Measurements from ENCODE around the gene NVL.
"Not testable (repeated sequence)": the region's sequence is repeated elsewhere in the genome, so short reads cannot be mapped to it uniquely, and the experiment has no call there.

The NVL gene

GRCh38 chr1:224338150-224338838, 8.3 kb upstream of the NVL start:
- DNase-seq (ENCODE audit: low spot score), result no peak
- no peak for FAIRE-seq

- DNase-seq (ENCODE audit: low spot score) (peak; percentile 76), FAIRE-seq (no peak)
These were observed 4.2 kb upstream of the NVL start for GRCh38 chr1:224333939-224334786.

DNA sequence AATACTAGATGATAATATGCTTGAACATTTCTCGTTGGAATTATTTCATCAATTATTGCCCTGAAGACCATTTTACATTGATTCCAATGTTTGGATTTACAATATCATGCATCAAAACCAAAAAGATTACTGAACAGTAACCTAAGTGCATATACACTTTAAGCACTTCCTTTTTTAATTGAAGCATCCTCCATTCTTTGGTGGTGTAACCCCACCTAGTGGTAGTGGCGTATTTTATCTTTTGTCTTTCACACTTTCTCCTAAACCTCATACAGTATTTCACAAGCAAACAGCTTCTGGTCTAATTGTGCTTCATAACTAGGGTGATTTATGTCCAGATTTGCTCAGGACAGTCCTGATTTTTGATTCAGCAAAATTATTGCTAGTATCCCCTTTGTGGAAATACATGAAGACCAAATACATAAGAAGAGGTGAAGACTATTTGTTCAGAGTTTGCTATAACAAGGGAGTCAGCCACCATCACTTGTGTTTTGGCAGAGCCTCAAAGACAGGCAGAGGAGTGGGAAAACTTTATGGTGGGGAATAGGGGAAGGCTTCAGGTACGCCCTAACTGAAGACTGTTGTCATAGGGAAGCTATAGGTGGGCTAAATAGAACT, 3.4 kb upstream of the NVL start:
- peak; percentile 85 for FAIRE-seq
- peak; percentile 51 for DNase-seq (ENCODE audit: low spot score)

GRCh38 chr1:224331824-224332223, 1.9 kb upstream of the NVL start:
- DNase-seq (ENCODE audit: low spot score) (no peak), FAIRE-seq (no peak)

DNA sequence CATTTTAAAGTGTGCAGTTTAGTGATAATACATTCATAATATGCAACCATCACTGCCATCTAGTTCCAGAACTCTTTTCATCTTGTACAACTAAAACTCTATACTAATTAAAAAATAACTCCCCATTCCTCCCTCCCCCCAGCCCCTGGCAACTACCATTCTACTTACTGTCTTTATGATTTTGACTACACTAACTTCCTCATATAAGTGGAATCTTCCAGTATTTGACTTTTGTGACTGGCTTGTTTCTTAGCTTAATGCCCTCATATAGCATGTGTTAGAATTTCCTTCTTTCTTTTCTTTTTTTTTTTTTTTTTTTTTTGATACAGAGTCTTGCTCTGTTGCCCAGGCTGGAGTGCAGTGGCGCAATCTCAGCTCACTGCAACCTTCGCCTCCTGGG, 1.4 kb upstream of the NVL start:
- no peak for FAIRE-seq
- DNase-seq (ENCODE audit: low spot score), result no peak

DNA sequence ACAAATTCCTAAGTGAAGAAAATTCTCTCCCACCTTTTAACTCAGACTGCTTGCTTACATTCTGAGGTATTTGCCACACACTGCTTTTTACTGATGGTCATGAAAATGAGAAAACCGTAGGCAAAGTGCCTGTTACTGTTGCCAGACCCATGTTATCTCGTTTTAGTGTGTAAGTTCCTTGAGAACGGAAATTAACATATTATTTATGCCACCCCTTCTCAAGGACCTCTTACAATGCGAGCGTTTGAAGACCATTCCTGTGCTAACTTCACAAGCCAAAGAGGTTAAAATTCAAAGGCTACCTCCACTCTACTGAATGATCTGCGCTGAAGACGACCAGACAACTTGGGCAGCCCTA, 509 bp downstream of the NVL start:
- DNase-seq (ENCODE audit: low spot score) (no peak), FAIRE-seq (no peak)

- no peak for FAIRE-seq
- DNase-seq (ENCODE audit: low spot score), result no peak
These were observed 1.3 kb downstream of the NVL start for GRCh38 chr1:224328644-224329043.

DNA sequence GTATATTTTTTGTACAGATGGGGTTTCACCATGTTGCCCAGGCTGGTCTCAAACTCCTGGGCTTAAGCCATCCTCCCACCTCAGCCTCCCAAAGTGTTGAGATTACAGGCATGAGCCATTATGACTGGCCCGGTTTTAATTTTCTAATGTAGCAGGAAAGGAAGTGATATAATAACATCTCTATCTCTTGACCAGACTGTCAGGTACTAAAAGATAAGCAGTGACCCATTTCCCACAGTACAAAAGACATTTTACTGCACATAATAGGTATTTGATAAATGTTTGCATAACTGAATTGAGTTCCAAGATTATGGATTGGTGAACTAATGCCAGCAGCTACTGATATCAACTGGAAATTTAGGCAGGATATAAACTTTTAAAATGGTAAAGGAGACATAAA, 4.0 kb downstream of the NVL start:
- DNase-seq (ENCODE audit: low spot score) (no peak), FAIRE-seq (no peak)

- FAIRE-seq (no peak), DNase-seq (ENCODE audit: low spot score) (peak; percentile 6)
These were observed 8.3 kb downstream of the NVL start for GRCh38 chr1:224321706-224322105.

DNA sequence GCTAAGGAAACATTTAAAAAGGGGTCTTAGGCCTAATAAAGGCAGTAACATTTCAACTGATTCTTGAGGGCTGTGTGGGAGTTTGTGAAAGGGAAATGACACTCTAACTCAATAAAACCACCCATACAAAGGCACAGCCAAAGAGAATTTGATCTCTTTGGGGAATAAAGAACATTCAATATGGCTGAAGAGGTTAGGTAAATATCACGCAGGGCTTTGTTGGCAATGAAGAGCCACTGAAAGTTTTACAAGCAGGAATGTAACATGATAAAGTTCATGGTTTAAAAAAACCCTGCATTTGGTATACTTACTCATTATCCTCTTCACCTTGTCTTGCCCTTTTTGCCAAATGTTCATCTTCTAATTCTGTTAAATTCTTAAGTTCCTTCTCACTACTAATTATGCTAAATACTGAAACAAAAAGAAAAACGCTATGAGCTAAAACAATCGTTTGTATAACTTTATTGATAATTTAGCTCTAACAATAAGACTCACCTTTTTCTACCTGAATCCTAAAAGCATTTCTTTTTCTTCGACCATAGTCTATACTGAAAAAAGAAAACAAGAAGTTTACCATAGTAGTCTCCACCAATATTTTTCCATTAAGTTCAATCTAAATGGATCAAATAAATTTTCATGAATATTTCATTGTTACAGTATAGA, 12.5 kb downstream of the NVL start:
- FAIRE-seq (no peak), DNase-seq (ENCODE audit: low spot score) (no peak)

DNA sequence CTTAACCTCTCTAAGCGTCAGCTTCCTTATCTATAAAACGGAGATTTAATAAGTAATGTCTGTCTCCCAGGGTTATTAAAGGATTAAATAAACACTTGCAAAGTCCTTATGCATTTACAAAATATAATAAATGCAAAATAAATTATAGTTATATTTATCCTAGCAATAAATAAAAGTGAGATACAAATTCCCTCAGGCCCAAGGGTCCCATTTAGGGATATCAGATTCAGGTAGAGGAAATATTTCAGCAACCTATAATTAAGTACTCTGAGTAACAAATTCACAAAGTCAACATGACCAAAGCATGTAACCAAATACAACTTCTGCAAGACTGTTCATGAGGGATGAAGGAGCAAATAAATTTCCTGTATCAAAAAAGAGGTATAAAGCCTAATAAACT, 17.9 kb downstream of the NVL start:
- DNase-seq (ENCODE audit: low spot score) (no peak), FAIRE-seq (no peak)

GRCh38 chr1:224311503-224311902, 18.5 kb downstream of the NVL start:
- FAIRE-seq; DNase-seq (ENCODE audit: low spot score): not testable (repeated sequence)

- no peak for FAIRE-seq
- DNase-seq (ENCODE audit: low spot score), result no peak
These were observed 21.9 kb downstream of the NVL start for GRCh38 chr1:224308064-224308463.

DNA sequence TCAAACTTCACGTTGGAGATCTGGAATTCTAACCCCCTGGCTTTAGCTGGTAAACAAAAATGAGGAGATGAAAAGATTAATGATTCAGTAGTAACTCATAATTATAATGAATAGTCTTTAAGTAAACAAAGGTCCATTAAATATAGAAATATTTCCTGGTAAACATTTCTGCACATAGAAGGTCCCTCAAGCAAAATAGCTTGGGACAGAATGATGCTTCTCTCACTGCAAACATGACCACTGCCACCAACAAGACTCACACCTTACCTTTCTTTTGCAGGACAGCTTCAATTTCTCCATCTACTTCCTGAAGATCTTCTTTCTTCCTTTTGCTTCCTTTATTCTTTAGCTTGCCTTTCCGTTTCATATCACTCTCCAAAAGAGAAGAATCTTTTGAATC, 25.2 kb downstream of the NVL start:
- no peak for FAIRE-seq

GRCh38 chr1:224302947-224303346, 27.0 kb downstream of the NVL start:
- no peak for DNase-seq (ENCODE audit: low spot score)
- no peak for FAIRE-seq

More for the DNA sequence above, 25.2 kb downstream of the NVL start:
- no peak for DNase-seq (ENCODE audit: low spot score)

DNA sequence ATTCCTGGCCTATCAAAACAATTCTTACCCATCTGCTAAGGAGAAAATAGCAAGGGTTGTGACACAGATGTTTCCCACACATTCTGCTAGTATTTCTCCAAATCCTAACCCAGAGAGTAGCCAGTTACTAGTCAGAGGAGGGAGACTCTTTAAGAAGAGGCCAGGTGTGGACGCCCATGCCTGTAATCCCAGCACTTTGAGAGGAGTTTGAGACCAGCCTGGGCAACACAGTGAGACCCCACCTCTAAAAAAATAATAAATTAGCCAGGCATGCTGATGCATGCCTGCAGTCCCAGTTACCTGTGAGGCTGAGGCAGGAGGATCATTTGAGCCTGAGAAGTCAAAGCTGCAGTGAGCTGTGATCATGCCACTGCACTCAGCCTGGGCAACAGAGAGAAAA, 28.6 kb downstream of the NVL start:
- no peak for FAIRE-seq

GRCh38 chr1:224300346-224300745, 29.6 kb downstream of the NVL start:
- DNase-seq (ENCODE audit: low spot score) (peak; percentile 73), FAIRE-seq (peak; percentile 93)

More for the DNA sequence above, 28.6 kb downstream of the NVL start:
- no peak for DNase-seq (ENCODE audit: low spot score)

GRCh38 chr1:224298346-224299330, 31.3 kb downstream of the NVL start:
- DNase-seq (ENCODE audit: low spot score) (no peak), FAIRE-seq (no peak)

DNA sequence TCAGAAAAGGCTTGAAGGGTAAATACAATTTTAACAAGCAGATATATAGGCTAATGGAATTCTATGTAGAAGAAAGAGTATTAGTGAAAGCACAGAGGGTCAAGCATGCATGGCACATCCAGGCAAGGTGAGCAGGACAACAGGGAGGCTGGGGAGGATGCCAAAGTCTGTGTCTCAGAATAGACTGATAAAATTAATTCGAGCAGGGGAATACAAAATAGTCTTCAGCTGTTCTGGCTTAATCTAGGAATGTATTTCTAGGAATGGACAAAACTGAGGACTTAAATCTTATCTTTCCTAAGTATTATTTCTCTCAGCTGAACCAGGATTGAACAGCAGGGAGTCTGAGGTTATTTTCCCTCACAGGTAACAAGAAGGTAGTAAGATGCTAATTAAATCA, 35.2 kb downstream of the NVL start:
- FAIRE-seq, result no peak
- no peak for DNase-seq (ENCODE audit: low spot score)

- FAIRE-seq (no peak), DNase-seq (ENCODE audit: low spot score) (no peak)
These were observed 37.6 kb downstream of the NVL start for GRCh38 chr1:224292419-224292818.

DNA sequence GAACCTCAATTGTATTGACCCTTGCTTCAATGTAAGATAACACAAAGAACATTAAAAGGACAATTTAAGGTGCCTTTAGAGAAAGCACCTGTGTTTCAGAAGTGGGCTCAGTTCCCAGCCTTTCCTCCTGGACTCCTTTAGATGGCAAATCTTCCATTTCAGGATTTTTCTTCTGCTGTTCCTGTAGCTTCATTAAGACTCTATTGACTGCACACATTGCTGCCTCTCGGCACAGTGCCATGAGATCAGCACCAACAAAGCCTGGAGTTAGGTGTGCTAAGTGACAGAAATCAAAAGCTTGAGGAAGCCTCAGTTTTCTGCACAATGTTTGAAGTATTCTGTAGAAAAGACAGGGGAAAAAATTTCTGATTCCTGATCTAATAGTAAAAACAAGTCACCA, 40.6 kb downstream of the NVL start:
- DNase-seq (ENCODE audit: low spot score), result no peak
- FAIRE-seq, result no peak
